Epithelial cell of proximal tubule (primary cell): Measurements from ENCODE around the gene NXN. TPM values are rescaled to one million over a fixed set of nuclear protein-coding genes. Genes with fewer than 3 reads are reported as not detected.

Experiments used
- DNase-seq: peaks from one replicate; pipeline ENCODE4 v3.0.0-alpha.2; 2011; ENCODE audit warnings: low read depth
- H3K4me3 ChIP-seq: 2 replicates; pipeline ENCODE4 v1.5.1; 2011; ENCODE audit warnings: low read depth, mild to moderate bottlenecking, low read length
- CTCF ChIP-seq: conservative IDR thresholded peaks from 2 replicates; pipeline ENCODE4 v1.5.1; 2012; ENCODE audit warnings: low read depth, mild to moderate bottlenecking, low read length
- total RNA-seq: library from RNA; depleted of rRNA; stranded (reverse); fragments of >200 nt; gene quantifications from 2 replicates; pipeline ENCODE4 v1.2.3, GENCODE V29; 2015

Gene NXN
- total RNA-seq, 1 donor from 2014 or later: 31.1 TPM

- no peak for DNase-seq
- no peak for TF ChIP-seq CTCF
- H3K4me3 ChIP-seq: no peak overlapping the region
Observed at GRCh38 chr17:1006054-1006453, 26.5 kb upstream of the NXN start.

DNA sequence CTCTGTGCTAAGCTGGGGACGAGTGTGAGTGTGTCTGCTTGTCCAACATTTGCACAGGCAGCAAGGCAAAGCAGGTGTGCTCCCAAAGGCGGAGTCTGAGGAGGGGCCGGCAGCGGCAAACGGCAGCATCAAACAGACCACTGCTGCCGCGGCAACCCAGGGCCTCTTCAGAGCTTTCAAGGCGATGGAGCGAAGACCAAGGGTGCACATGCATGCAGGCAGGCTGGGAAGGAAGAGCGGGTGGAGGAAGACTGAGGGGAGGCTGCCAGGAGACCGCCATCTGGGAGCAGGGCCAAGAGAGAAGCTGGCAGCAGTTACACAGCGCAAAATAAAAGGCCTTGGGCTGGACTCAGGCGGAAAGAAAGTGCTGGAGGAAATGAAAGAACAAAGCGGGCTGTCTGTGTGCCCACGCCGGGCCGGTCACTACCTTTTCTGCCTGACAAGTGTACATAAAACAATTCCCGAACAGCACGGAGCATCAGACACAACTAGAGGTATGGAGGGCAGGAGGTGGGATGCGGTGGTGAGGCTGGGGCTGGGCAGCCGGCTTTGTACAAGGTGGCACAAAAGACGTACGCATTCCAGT, 25.9 kb upstream of the NXN start:
- no peak for TF ChIP-seq CTCF

DNA sequence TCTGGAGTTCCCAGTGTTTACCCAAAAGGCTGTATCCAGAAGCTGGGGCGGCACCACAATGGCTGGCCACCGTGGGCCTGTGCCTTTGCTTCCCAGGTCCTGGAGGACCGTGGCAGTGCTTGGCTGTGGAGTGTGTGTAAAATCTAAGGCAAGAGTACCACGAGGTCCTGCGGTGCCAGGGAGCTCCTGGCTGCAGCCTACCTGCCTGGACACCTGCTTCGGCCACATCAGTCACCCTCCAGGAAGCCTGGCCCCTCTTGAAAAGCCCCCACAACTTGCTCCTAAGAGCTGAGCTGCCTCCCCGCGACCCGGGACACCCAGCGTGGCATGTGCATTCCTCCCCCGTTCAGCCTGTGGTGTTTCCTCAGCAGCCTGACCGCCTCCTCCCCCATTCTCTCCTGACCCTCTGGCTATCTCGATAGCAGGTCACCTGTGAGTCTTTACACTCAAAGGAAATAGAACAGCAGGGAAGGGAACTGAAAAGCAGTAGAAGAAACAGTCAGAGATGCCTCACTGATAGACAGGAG, 25.3 kb upstream of the NXN start:
- no peak for TF ChIP-seq CTCF

More for the DNA sequence above, 25.9 kb upstream of the NXN start:
- DNase-seq: no peak
- no peak overlapping the region for H3K4me3 ChIP-seq

DNA sequence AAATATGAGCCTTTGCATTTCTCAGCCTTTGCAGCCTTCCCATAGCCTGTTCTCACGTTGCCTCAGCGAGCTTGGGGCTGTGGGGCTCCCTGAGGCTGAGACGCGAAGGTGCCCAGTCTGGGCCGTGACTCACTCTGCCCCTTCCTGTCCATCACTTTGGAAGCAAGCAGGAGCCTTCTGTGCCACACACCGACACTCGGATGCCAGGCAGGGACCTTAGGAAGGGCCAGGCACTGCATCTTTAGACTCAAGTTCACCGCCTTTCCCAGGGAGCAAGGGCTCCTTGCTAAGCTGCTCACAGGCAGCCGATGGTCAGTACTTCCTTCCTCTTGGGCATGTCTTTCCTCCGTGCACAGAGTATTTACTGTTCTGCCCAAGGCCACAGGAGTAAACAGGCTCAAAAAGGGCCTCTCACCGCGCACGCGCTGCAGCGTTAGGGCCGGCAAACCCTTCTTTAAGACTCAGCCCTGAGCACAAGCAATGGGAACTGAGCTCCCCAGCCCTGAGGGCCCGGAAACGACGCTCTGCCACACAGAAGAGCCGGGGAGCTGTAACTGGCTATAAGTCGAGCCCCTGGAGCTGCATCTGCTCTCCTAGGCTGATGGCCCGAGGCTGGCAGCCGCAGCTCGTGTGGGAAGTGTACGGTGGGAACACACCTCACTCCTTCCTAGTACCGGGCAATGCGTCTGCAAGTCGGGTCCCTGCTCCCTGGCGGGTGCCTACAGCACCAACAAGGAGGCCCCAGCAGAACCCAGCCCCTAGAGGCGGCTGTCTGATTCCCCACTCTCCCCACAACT, 24.6 kb upstream of the NXN start:
- no peak overlapping the region for H3K4me3 ChIP-seq
- no peak for TF ChIP-seq CTCF
- DNase-seq: no peak

More for the DNA sequence above, 25.3 kb upstream of the NXN start:
- DNase-seq: no peak
- no peak overlapping the region for H3K4me3 ChIP-seq

DNA sequence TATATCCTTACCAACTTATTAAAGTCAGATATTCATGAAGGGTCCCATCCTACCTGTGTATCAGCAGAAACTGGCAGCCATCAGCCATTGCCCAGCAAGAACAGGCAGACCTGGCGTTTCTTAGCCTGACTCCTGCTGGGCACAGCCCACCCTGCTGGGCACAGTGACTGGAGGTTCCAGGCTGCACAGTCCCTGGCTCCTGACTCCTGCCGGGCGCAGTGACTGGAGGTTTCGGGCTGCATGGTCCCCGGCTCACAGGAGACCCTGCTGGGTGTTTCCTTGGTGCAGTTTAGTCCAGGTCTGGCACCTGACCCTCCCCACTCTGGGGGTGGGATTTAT, 24.0 kb upstream of the NXN start:
- DNase-seq: no peak

DNA sequence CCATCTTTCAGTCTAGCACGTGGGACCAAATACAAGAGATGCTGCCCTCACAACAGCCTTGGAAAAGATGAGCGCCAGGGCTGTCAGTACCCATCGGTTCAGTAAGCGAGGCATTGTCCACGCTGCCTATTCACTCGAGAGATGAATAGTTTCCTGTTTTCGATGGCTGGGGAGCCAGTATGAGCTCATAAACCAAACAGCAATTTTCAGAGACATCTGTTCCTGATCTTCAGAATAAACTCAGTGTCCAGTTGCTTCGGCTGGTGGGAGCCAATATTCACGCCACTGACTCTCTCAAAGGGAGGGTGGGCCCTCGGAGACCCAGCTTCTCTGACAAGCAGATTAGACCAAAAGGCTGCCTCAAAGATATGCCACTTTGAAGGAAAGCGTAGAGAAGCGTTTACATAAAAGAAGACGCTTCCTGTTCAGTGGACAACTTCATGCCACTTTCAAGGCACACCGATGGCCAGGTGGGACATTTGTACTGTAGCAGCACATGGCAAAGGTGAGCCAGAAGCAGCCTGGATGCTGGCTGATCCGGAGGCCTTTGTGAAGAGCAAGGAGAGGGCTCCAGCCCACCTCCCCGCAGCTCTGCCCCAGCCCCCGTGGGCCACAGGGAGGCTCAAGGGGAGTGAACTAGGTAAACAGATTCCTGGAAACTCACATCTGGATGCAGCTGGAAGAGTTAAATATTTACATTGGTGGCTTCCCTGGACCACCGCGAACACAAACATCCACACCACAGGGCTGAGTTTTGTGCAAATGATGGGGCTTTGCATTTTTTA, 23.4 kb upstream of the NXN start:
- no peak overlapping the region for H3K4me3 ChIP-seq
- DNase-seq: no peak
- TF ChIP-seq CTCF: no peak

More for the DNA sequence above, 24.0 kb upstream of the NXN start:
- no peak overlapping the region for H3K4me3 ChIP-seq
- TF ChIP-seq CTCF: no peak
